HepG2 (cell line): ENCODE results near the gene GDAP1L1. TPM values are rescaled to one million over a fixed set of nuclear protein-coding genes. Genes with fewer than 3 reads are reported as not detected.

Source experiments
- AHR ChIP-seq: IDR thresholded peaks from 2 replicates; pipeline ENCODE4 v1.6.1; 2018; ENCODE audit warnings: missing genetic modification reagents, missing compliant biosample characterization
- CEBPG ChIP-seq: IDR thresholded peaks from 2 replicates; pipeline ENCODE4 v1.6.1; 2016
- FLYWCH1 ChIP-seq: sonication (generic); formaldehyde crosslinking; IDR thresholded peaks from 2 replicates; pipeline ENCODE4 v1.8.1; 2023; ENCODE audit warnings: mild to moderate bottlenecking, missing genetic modification reagents
- HNF1B ChIP-seq: sonication (generic); formaldehyde crosslinking; IDR thresholded peaks from 2 replicates; pipeline ENCODE4 v1.5.1; 2020; ENCODE audit warnings: mild to moderate bottlenecking, moderate library complexity, missing genetic modification reagents
- IRF9 ChIP-seq: sonication (generic); formaldehyde crosslinking; IDR thresholded peaks from 2 replicates; pipeline ENCODE4 v1.8.0; 2022; ENCODE audit warnings: missing genetic modification reagents, mild to moderate bottlenecking, borderline replicate concordance
- JDP2 ChIP-seq: sonication (generic); formaldehyde crosslinking; IDR thresholded peaks from 2 replicates; pipeline ENCODE4 v1.8.1; 2022; ENCODE audit warnings: missing genetic modification reagents, borderline replicate concordance
- MATR3 ChIP-seq: sonication (generic); formaldehyde crosslinking; IDR thresholded peaks from 2 replicates; pipeline ENCODE4 v1.4.0; 2020; ENCODE audit warnings: missing genetic modification reagents
- NCOA5 ChIP-seq: sonication (generic); formaldehyde crosslinking; IDR thresholded peaks from 2 replicates; pipeline ENCODE4 v1.4.0; 2020; ENCODE audit warnings: missing genetic modification reagents
- NFE2L2 ChIP-seq: fragments of 150-350 bp; IDR thresholded peaks from 2 replicates; pipeline ENCODE4 v1.6.1; 2014; ENCODE audit warnings: low read length
- NRL ChIP-seq: sonication (generic); formaldehyde crosslinking; IDR thresholded peaks from 2 replicates; pipeline ENCODE4 v1.5.0; 2020; ENCODE audit warnings: missing genetic modification reagents, mild to moderate bottlenecking, moderate library complexity, borderline replicate concordance
- PAF1 ChIP-seq: IDR thresholded peaks from 2 replicates; pipeline ENCODE4 v1.6.1; 2016; ENCODE audit warnings: missing genetic modification reagents, missing compliant biosample characterization
- POLR2AphosphoS5 ChIP-seq: IDR thresholded peaks from 2 replicates; pipeline ENCODE4 v1.6.1; 2012; ENCODE audit warnings: low read depth, low read length
- RERE ChIP-seq: IDR thresholded peaks from 2 replicates; pipeline ENCODE4 v1.6.1; 2016; ENCODE audit warnings: low read depth, missing genetic modification reagents, missing compliant biosample characterization
- SIN3B ChIP-seq: fragments of 150-350 bp; IDR thresholded peaks from 2 replicates; pipeline ENCODE4 v1.6.1; 2014; ENCODE audit warnings: low read length
- TEF ChIP-seq: sonication (generic); formaldehyde crosslinking; IDR thresholded peaks from 2 replicates; pipeline ENCODE4 v1.5.0; 2020; ENCODE audit warnings: missing genetic modification reagents
- TMF1 ChIP-seq: sonication (generic); formaldehyde crosslinking; IDR thresholded peaks from 2 replicates; pipeline ENCODE4 v1.8.1; 2022; ENCODE audit warnings: low read depth, missing genetic modification reagents
- ZNF333 ChIP-seq: sonication (generic); formaldehyde crosslinking; IDR thresholded peaks from 2 replicates; pipeline ENCODE4 v1.4.0; 2020; ENCODE audit warnings: mild to moderate bottlenecking, missing genetic modification reagents, borderline replicate concordance
- ZNF547 ChIP-seq: sonication (generic); formaldehyde crosslinking; IDR thresholded peaks from 2 replicates; pipeline ENCODE4 v1.5.1; 2020; ENCODE audit warnings: mild to moderate bottlenecking, missing genetic modification reagents
- ZNF674 ChIP-seq: sonication (generic); formaldehyde crosslinking; IDR thresholded peaks from 2 replicates; pipeline ENCODE4 v1.5.0; 2020; ENCODE audit warnings: low read depth, mild to moderate bottlenecking, missing genetic modification reagents
- ZNF75D ChIP-seq: sonication (generic); formaldehyde crosslinking; IDR thresholded peaks from 2 replicates; pipeline ENCODE4 v1.8.1; 2023; ENCODE audit warnings: missing genetic modification reagents, mild to moderate bottlenecking, borderline replicate concordance
- polyA plus RNA-seq, 8 experiments: library from polyadenylated mRNA; depleted of rRNA in 3 of 8; stranded (reverse) in 7 of 8; unstranded in 1 of 8; fragments of >200 nt; fragmentation: Illumina TruSeq in 4 of 8; extraction: Trizol in 4 of 8; gene quantifications; 2 replicates each; pipeline versions ENCODE4 v1.2.1 to v1.2.3, GENCODE V29; 2011 to 2016; ENCODE audit warnings: low read depth in 4 of 8, missing spikeins in 1 of 8, mixed read lengths in 1 of 8; ENCODE audit not compliant: insufficient read depth in 1 of 8
- total RNA-seq, 5 experiments: library from RNA; depleted of rRNA; stranded (reverse); fragments of >200 nt; fragmentation: Illumina TruSeq; extraction: Trizol; gene quantifications; 2 replicates each; pipeline ENCODE4 v1.2.3, GENCODE V29; 2016; ENCODE audit warnings: low read depth in 1 of 5

Gene GDAP1L1
- total and polyA plus RNA-seq, 2 of the 13 experiments (the other 11 are each of a cell fraction or from before 2014, with no cell fraction given), result 0.04 TPM; not detected in 1

- TF ChIP-seq RERE (CRISPR knock-in tag), result no peak
- TF ChIP-seq ZNF674 (CRISPR knock-in tag), result peak; percentile 6; the same call in 1 of the 2 replicates
- TF ChIP-seq TEF (CRISPR knock-in tag), result no peak
- no peak for TF ChIP-seq CEBPG
- no peak; the same call in 1 of the 2 replicates for TF ChIP-seq TMF1
- TF ChIP-seq FLYWCH1 (CRISPR knock-in tag), result no peak
- no peak for TF ChIP-seq POLR2AphosphoS5
- peak; percentile 93; the same call in 1 of the 2 replicates for TF ChIP-seq ZNF75D (CRISPR knock-in tag)
- peak; percentile 48; the same call in 1 of the 2 replicates for TF ChIP-seq HNF1B (CRISPR knock-in tag)
- no peak for TF ChIP-seq IRF9 (CRISPR knock-in tag)
- no peak for TF ChIP-seq NFE2L2
- no peak for TF ChIP-seq AHR
- peak; percentile 85; the same call in 1 of the 2 replicates for TF ChIP-seq MATR3
- no peak for TF ChIP-seq ZNF547 (CRISPR knock-in tag)
- no peak for TF ChIP-seq ZNF333 (CRISPR knock-in tag)
- peak; percentile 74 for TF ChIP-seq NRL (CRISPR knock-in tag)
- TF ChIP-seq NCOA5, result no peak
- peak; percentile 48; the same call in 1 of the 2 replicates for TF ChIP-seq SIN3B
- 0 out of 2 replicates have a peak, but pooled peaks have one; percentile 61 for TF ChIP-seq PAF1 (CRISPR knock-in tag)
- peak; percentile 31; the same call in 1 of the 2 replicates for TF ChIP-seq JDP2 (CRISPR knock-in tag)
Measured at GRCh38 chr20:44209686-44210405, 37.3 kb upstream of the GDAP1L1 start (continued).
